ENCODE measurements around the gene RAB30. TPM values are rescaled to one million over a fixed set of nuclear protein-coding genes. Genes with fewer than 3 reads are reported as not detected.

Gene RAB30
- total and polyA plus RNA-seq, 9 of the 15 experiments (the other 6 are each of a cell fraction or from before 2014, with no cell fraction given), result 0.29 to 1.3 (median 1.0) TPM

DNA sequence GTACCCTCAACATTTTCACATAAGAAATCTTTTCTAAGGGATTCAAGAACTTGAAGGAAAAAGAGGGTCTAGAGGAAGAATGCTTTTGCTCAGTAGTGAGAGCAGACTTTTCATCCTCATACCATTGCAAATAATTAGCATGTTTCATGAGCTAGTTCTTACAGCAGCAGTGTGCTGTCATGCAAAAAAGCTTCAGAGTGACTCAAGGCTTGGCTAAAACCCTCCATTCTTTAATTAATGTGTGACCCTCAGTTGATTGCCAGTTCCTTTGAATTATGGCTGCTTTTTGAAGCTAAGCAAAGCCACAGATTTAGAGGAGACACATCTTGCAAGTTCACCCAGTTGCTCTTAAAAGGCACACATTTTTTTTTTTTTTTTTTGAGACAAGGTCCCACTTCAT is 48.6 kb upstream of the RAB30 start:
- ChIA-PET CTCF (ENCODE audit: low intra/inter-chr PET ratio) (no interaction called here), POLR2A (interaction anchor here (0.8 to 1.3 kb wide), 4 partner anchors 10 to 35 kb away, joined by 3 to 4 read pairs (median 3); no protein-coding TSS in a partner anchor)
- Histone ChIP-seq H3K4me2 (ENCODE audit: insufficient read depth, low read length) (no peak overlapping the region), H3K9me1 (ENCODE audit: control insufficient read depth, insufficient read depth, low read length) (no peaks in the 10 kb centered on the region), H2AFZ (ENCODE audit: low read depth, low read length) (no peak overlapping the region), H3K79me2 (ENCODE audit: control insufficient read depth, insufficient read depth, low read length) (no peaks in the 10 kb centered on the region), H4K20me1 (replicated peaks; ENCODE audit: control insufficient read depth, insufficient read depth, low read length) (no peaks in the 10 kb centered on the region), H3K27me3 (ENCODE audit: control insufficient read depth in 2 of 2, insufficient read depth in 2 of 2, low read length in 2 of 2) (no peaks in the 10 kb centered on the region), H3K4me1 (replicated peaks in 1 of 2; ENCODE audit: control insufficient read depth in 2 of 2, insufficient read depth in 2 of 2, low read length in 2 of 2) (peaks cover 0 to 6% of the 10 kb centered on the region in 2 experiments; a peak in 2 of 5 replicates), H3K9ac (ENCODE audit: insufficient read depth in 1 of 2, low read depth in 2 of 2, low read length in 2 of 2) (no peak overlapping the region), H3K9me3 (replicated peaks; ENCODE audit: control insufficient read depth, insufficient read depth, low read depth, low read length) (no peaks in the 10 kb centered on the region), H3K36me3 (ENCODE audit: control insufficient read depth, insufficient read depth, low read length) (no peaks in the 10 kb centered on the region), H3K27ac (ENCODE audit: extremely low read depth, low read depth, low read length) (no peak overlapping the region), H3K4me3 (no peak overlapping the region)
- BruUV-seq (replicated peaks), result no TSS peak
- no peak for DNase-seq (ENCODE audit: extremely low read depth in 1 of 4, low spot score in 3 of 4)
- in situ Hi-C loops (cut with MboI), result no loop called here
- no peak for FAIRE-seq
- ATAC-seq, result no peak
- intact Hi-C loops (cut with micrococcal nuclease), result no loop called here
- TF ChIP-seq ZFP36 (IDR thresholded peaks at IDR 0.05; ENCODE audit: low read depth, low read length, partially characterized antibody) (no peak), TCF7 (IDR thresholded peaks at IDR 0.05; ENCODE audit: borderline replicate concordance) (no peak), STAT5A (IDR thresholded peaks at IDR 0.05; ENCODE audit: borderline replicate concordance, low read length) (no peak), SP2 (IDR thresholded peaks at IDR 0.05; ENCODE audit: extremely low read depth, low read depth, low read length, poor library complexity, severe bottlenecking) (no peak), MCM5 (IDR thresholded peaks at IDR 0.05; ENCODE audit: low read depth) (no peak), SLC30A9 (CRISPR knock-in tag; IDR thresholded peaks at IDR 0.05) (no peak), WHSC1 (IDR thresholded peaks at IDR 0.05; ENCODE audit: low read length) (no peak), KLF10 (CRISPR knock-in tag; IDR thresholded peaks at IDR 0.05) (no peak), ZNF699 (CRISPR knock-in tag; IDR thresholded peaks at IDR 0.05; ENCODE audit: insufficient replicate concordance) (no peak), SMARCB1 (IDR thresholded peaks at IDR 0.05; ENCODE audit: insufficient read length, low read depth) (no peak)
- TF ChIP-seq, protein P1, sequence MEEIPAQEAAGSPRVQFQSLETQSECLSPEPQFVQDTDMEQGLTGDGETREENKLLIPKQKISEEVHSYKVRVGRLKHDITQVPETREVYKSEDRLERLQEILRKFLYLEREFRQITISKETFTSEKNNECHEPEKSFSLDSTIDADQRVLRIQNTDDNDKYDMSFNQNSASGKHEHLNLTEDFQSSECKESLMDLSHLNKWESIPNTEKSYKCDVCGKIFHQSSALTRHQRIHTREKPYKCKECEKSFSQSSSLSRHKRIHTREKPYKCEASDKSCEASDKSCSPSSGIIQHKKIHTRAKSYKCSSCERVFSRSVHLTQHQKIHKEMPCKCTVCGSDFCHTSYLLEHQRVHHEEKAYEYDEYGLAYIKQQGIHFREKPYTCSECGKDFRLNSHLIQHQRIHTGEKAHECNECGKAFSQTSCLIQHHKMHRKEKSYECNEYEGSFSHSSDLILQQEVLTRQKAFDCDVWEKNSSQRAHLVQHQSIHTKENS (CRISPR knock-in tag; IDR thresholded peaks at IDR 0.05), result no peak
- TF ChIP-seq, protein P2, sequence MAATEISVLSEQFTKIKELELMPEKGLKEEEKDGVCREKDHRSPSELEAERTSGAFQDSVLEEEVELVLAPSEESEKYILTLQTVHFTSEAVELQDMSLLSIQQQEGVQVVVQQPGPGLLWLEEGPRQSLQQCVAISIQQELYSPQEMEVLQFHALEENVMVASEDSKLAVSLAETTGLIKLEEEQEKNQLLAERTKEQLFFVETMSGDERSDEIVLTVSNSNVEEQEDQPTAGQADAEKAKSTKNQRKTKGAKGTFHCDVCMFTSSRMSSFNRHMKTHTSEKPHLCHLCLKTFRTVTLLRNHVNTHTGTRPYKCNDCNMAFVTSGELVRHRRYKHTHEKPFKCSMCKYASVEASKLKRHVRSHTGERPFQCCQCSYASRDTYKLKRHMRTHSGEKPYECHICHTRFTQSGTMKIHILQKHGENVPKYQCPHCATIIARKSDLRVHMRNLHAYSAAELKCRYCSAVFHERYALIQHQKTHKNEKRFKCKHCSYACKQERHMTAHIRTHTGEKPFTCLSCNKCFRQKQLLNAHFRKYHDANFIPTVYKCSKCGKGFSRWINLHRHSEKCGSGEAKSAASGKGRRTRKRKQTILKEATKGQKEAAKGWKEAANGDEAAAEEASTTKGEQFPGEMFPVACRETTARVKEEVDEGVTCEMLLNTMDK (IDR thresholded peaks at IDR 0.05; ENCODE audit: borderline replicate concordance, insufficient read depth, low read depth, low read length, poor library complexity, severe bottlenecking), result no peak
- TF ChIP-seq, protein P3, sequence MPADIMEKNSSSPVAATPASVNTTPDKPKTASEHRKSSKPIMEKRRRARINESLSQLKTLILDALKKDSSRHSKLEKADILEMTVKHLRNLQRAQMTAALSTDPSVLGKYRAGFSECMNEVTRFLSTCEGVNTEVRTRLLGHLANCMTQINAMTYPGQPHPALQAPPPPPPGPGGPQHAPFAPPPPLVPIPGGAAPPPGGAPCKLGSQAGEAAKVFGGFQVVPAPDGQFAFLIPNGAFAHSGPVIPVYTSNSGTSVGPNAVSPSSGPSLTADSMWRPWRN (IDR thresholded peaks at IDR 0.05; ENCODE audit: low read depth), result no peak
- TF ChIP-seq, protein P4, sequence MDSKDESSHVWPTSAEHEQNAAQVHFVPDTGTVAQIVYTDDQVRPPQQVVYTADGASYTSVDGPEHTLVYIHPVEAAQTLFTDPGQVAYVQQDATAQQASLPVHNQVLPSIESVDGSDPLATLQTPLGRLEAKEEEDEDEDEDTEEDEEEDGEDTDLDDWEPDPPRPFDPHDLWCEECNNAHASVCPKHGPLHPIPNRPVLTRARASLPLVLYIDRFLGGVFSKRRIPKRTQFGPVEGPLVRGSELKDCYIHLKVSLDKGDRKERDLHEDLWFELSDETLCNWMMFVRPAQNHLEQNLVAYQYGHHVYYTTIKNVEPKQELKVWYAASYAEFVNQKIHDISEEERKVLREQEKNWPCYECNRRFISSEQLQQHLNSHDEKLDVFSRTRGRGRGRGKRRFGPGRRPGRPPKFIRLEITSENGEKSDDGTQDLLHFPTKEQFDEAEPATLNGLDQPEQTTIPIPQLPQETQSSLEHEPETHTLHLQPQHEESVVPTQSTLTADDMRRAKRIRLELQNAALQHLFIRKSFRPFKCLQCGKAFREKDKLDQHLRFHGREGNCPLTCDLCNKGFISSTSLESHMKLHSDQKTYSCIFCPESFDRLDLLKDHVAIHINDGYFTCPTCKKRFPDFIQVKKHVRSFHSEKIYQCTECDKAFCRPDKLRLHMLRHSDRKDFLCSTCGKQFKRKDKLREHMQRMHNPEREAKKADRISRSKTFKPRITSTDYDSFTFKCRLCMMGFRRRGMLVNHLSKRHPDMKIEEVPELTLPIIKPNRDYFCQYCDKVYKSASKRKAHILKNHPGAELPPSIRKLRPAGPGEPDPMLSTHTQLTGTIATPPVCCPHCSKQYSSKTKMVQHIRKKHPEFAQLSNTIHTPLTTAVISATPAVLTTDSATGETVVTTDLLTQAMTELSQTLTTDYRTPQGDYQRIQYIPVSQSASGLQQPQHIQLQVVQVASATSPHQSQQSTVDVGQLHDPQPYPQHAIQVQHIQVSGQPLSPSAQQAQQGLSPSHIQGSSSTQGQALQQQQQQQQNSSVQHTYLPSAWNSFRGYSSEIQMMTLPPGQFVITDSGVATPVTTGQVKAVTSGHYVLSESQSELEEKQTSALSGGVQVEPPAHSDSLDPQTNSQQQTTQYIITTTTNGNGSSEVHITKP (IDR thresholded peaks at IDR 0.05; ENCODE audit: partially characterized antibody), result no peak
